ENCODE results near the gene PIAS4.
A peak's percentile ranks its signal among the peaks of the same experiment; 100 is the strongest.
"Not testable (repeated sequence)": the region's sequence is repeated elsewhere in the genome, so short reads cannot be mapped to it uniquely, and the experiment has no call there.

Gene PIAS4, protein sequence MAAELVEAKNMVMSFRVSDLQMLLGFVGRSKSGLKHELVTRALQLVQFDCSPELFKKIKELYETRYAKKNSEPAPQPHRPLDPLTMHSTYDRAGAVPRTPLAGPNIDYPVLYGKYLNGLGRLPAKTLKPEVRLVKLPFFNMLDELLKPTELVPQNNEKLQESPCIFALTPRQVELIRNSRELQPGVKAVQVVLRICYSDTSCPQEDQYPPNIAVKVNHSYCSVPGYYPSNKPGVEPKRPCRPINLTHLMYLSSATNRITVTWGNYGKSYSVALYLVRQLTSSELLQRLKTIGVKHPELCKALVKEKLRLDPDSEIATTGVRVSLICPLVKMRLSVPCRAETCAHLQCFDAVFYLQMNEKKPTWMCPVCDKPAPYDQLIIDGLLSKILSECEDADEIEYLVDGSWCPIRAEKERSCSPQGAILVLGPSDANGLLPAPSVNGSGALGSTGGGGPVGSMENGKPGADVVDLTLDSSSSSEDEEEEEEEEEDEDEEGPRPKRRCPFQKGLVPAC

GRCh38 chr19:4007021-4007835 lies at the start of gene PIAS4:
PIAS4 (plus strand) TSS chr19:4007736; CDS start chr19:4007761, 25 bp downstream.
- DNase-seq, result peak; percentile 98 to 99

- no peak for DNase-seq
Observed at GRCh38 chr19:3958836-3959765, 48.4 kb upstream of the PIAS4 start.

DNA sequence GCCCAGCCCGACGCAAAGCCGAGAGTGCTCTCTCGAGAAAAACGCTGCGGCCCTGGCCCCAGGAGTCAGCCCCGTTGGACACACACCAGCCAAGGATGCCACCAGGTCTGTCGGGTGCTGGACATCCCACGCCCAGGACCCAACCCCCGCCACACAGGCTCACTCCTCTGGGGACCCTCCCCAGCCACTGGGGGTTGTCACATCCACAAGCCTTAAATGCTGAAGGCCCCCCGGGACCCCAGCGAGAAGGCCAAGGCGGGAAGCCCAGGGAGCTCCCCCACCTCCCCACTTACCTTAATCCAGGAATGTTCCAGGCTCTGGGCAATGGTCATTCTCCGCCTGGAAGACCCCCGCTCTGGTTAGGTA lies 47.8 kb upstream of the PIAS4 start:
- DNase-seq, result no peak

- no peak for DNase-seq
Observed at GRCh38 chr19:3961007-3961406, 46.5 kb upstream of the PIAS4 start.

GRCh38 chr19:3963458-3964255 lies 43.9 kb upstream of the PIAS4 start:
- DNase-seq, result no peak

GRCh38 chr19:3964256-3965194 lies 43.0 kb upstream of the PIAS4 start:
- DNase-seq, result no peak

DNA sequence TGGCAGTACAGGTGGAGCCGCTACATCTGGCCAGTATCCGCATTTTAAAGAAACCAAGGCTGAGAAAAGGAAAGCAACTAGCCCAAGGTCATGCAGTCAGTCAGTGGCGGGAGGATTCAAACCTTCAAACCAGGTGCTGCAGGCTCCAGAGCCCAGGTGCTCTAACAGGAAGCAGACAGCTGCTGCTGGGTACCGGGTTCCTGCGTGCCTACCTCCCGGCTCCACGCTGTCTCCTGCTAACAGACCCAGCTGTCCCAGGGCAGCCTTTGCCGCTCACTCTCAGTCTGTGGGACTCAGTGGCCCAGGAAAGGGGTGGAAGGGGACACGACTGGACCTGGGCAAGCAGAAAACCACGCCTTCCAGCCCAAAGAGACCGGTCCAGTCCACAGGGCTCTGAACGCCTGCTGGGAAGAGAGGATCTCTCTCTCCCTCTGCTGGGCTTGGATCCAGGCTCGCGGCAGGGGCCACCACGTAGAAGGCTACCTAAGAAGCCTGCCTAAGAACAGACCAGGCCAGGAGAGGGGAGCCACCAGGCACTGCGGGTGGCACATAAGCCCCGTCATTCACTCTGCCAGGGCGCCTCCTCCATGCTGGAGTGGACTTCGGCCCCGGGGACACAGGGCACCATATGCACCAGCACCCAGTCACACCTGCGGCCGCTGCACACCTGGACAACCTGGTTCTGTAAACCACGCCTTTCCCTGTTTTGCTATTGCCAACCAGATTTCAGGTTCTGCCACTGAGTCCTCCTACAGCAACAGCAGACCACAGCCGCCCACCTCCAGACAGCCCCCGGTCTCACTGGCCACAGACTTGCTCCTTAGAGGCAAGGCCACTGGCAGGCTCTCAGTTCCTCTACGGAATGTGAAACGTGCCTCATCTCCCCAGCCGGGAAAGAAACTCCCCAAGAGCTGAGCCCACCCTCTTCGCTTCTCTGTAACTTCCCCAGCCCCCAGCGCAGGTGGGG lies 41.2 kb upstream of the PIAS4 start:
- no peak for DNase-seq

DNA sequence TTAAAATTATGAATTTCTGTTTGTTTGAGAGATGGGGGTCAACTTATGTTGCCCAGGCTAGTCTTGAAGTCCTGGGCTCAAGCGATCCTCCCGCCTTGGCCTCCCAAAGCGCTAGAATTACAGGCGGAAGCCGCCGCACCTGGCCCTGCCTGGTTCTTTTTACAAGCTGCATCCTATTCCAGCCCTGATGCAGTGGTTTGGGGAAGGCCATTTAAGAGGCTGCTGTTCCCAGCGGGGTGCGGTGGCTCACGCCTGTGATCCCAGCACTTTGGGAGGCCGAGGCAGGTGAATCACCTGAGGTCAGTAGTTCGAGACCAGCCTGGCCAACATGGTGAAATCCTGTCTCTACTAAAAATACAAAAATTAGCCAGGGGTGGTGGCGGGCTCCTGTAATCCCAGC lies 39.6 kb upstream of the PIAS4 start:
- DNase-seq, result not testable (repeated sequence)

DNA sequence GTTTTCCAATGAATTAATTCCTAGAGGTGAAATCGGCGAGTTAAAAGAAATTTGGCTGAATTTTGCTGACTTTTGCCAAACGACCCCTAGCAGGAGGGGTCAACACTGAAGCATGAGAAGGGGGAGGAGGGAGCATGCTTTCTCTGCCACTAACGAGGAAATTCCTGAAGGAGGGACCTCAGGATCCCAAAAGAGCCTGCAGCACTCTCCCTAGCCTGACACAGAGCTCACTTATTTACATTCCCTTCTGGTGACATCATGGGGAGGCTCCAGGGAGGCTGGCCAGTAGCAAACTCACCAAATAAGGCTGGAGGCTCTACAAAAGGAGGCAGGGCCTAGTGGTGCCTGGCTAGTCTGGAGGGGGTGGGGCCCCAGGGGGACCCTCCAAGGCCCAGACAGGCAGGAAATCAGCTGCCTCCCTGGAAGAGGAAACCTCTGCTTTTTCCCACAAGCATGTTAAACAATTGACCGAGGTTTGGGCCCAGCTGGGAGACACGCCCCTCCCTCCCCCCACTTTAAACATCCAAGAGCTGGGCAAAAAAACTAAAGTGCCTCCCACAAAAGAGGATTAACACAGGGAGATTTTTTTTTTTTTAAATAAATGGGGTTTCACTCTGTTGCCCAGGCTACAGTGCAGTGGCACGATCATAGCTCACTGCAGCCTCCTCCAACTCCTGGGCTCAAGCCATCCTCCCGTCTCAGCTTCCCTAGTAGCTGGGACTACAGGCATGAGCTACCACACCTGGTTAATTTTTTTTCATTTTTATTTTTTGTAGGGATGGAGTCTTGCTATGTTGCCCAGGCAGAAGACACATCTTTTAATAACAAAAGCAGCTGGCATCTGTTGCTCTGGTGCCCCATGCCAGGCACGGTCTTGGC lies 38.7 kb upstream of the PIAS4 start:
- DNase-seq, result no peak

GRCh38 chr19:3969435-3970312 lies 37.9 kb upstream of the PIAS4 start:
- DNase-seq, result no peak

GRCh38 chr19:3970313-3970807 lies 37.2 kb upstream of the PIAS4 start:
- DNase-seq, result no peak

DNA sequence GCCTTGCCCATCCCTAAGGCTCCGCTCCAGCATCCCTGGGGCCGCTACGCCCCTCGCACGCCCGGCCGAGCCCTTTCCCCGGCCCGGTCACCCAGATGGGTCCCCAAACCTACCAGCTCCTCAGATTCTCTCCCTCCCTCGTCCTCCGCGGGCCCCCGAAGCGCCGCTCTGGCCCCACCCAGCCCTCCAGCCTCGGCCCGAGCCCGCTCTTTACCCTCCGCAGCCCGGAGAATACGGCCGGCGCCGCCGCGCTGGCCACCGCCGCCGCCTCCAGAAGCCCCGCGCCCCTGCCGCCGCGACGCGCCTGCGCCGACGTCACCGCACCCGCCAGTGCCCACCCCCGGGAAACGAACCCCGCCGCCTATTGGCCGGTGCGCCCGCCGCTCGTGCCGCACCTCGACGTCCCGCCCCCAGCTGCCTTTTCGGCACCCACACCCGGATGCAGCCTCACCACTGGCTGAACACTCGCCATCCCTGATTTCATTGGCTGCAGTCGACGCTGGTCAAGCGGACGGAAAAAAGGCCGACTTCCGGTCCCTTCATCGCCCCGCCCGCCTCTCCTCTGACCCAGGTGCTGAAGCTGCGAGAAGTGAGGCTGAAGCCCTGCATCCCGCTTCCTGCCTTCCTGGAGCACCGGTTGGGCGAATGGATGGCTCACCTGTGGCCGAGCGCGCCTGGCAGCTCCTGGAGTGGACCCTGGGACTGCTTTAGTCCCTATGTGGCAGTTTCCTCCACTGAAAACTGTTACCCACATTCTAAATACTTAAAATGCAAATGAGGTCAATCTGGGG lies 36.5 kb upstream of the PIAS4 start, which contains the start of gene DAPK3:
Gene DAPK3, minus strand, starts transcription at position 292 of the 791 bp plus-strand sequence. CDS start 1,364 bp downstream, outside the sequence.
- peak; percentile 96 to 98 for DNase-seq

DNA sequence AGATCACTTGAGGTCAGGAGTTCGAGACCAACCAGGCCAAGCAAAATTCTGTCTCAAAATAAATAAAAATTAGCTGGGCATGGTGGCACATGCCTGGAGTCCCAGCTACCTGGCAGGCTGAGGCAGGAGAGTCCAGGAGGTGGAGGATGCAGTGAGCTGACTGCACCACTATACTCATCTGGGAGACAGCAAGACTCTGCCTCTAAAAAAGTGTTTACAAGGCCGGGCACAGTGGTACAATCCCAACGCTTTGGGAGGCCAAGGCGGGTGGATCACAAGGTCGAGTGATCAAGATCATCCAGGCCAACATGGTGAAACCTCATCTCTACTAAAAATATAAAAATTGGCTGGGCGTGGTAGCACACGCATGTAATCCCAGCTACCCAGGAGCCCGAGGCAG lies 32.4 kb upstream of the PIAS4 start:
- DNase-seq, result peak; percentile 40 to 43

- DNase-seq, result peak; percentile 46 to 48
Observed at GRCh38 chr19:3975637-3976087, 31.9 kb upstream of the PIAS4 start.

DNA sequence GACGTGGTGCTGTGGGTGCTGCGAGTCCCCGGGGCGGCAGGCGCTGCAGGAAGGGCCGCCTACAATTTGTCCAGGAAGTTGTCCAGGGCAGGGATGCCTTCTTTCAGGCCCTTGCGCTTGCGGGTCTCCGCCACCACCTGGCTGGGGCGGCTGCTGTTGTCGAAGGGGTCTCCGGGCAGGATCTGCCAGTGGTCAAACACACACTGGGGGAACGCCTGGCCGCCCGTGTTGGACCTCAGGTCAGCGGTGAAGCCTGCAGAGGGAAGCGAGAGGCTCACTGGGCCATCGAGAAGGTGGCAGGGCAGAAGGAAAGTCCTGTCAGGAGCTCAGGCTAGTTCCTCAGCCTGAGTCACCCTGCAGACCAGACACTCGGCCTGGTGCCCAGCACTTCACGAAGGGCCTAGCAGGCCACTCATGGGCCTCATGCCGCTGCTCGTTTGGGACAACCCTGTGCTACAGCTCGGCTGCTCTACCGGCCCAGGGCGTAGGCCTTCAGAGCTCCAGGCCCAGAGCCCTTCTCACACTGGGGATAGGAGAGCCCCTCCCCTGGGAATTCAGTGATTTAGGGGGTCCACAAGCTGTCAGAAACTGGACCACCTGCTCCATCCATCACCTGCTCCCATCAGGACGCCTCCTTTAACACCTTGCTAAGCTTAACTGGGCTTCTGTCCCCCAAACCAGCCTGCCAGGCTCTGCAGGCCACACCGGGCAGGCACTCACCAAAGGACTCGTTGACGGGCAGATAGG lies 30.9 kb upstream of the PIAS4 start:
- DNase-seq, result peak; percentile 34 to 35

Measured in activated T-cell treated with anti-CD3 and anti-CD28 coated beads, Interleukin-2, amount 50 U/mL, for 48 hours (primary cell).